Stomach (tissue), 4 donors: ENCODE results near the gene HECTD4.

ENCODE experiments used
- CTCF ChIP-seq, 7 experiments: fragments of 450-650 bp in 4 of 7; fragments of 200-600 bp in 3 of 7; sonication (generic) in 3 of 7; IDR thresholded peaks; one replicate each; pipeline ENCODE4 v1.5.1; 2016 to 2019; ENCODE audit warnings: antibody characterized with exemption in 7 of 7, control low read depth in 2 of 7, mild to moderate bottlenecking in 1 of 7
- EP300 ChIP-seq: sonication (generic); formaldehyde crosslinking; IDR thresholded peaks from one replicate; pipeline ENCODE4 v1.6.1; 2017; ENCODE audit warnings: antibody characterized with exemption
- POLR2A ChIP-seq, 4 donors: fragments of 450-650 bp; IDR thresholded peaks; one replicate each; pipeline ENCODE4 v1.6.1; 2016; ENCODE audit warnings: antibody characterized with exemption in 4 of 4, control low read depth in 2 of 4, mild to moderate bottlenecking in 1 of 4, moderate library complexity in 1 of 4
- POLR2AphosphoS5 ChIP-seq, 3 donors: sonication (generic); formaldehyde crosslinking; IDR thresholded peaks; one replicate each; pipeline ENCODE4 v1.6.1; 2016; ENCODE audit warnings: antibody characterized with exemption in 3 of 3

- TF ChIP-seq CTCF (IDR thresholded peaks at IDR 0.05) (no peak), EP300 (no peak), POLR2AphosphoS5 (IDR thresholded peaks at IDR 0.05) (no peak), POLR2A (IDR thresholded peaks at IDR 0.05) (no peak)
Observed at GRCh38 chr12:112425582-112426382, 43.6 kb upstream of the HECTD4 start.
